ENCODE results near the gene ERGIC3. TPM values are rescaled to one million over a fixed set of nuclear protein-coding genes. Genes with fewer than 3 reads are reported as not detected.
A peak's percentile ranks its signal among the peaks of the same experiment; 100 is the strongest.
"Not testable (repeated sequence)": the region's sequence is repeated elsewhere in the genome, so short reads cannot be mapped to it uniquely, and the experiment has no call there.

Gene ERGIC3
- 244 TPM for polyA plus RNA-seq (2013, experiment 1 of 2; ENCODE audit: insufficient read length)
- polyA plus RNA-seq (2013, experiment 2 of 2; ENCODE audit: insufficient read length): 239 TPM

- peak; percentile 96 for DNase-seq
Observed at GRCh38 chr20:35541783-35542662, at the start of gene ERGIC3. Gene ERGIC3 (plus strand): TSS chr20:35542078. CDS start chr20:35542098, 20 bp downstream.

- DNase-seq: no peak
Observed at GRCh38 chr20:35492352-35492751, 49.5 kb upstream of the ERGIC3 start.

- DNase-seq: no peak
Observed at GRCh38 chr20:35496481-35496880, 45.4 kb upstream of the ERGIC3 start.

GRCh38 chr20:35497320-35497719 is 44.6 kb upstream of the ERGIC3 start:
- DNase-seq: no peak

GRCh38 chr20:35497780-35498189 is 44.1 kb upstream of the ERGIC3 start:
- DNase-seq: no peak

GRCh38 chr20:35499271-35499670 is 42.6 kb upstream of the ERGIC3 start:
- DNase-seq: no peak

- DNase-seq: no peak
Observed at GRCh38 chr20:35502352-35502751, 39.5 kb upstream of the ERGIC3 start.

GRCh38 chr20:35503281-35503680 is 38.6 kb upstream of the ERGIC3 start:
- DNase-seq: no peak

- no peak for DNase-seq
Observed at GRCh38 chr20:35503841-35504561, 37.9 kb upstream of the ERGIC3 start.

- no peak for DNase-seq
Observed at GRCh38 chr20:35504751-35505150, 37.1 kb upstream of the ERGIC3 start.

GRCh38 chr20:35506179-35506578 is 35.7 kb upstream of the ERGIC3 start:
- no peak for DNase-seq

GRCh38 chr20:35506872-35507638 is 34.8 kb upstream of the ERGIC3 start:
- DNase-seq: no peak

GRCh38 chr20:35508493-35509218 is 33.2 kb upstream of the ERGIC3 start:
- DNase-seq: no peak

GRCh38 chr20:35510951-35511735 is 30.7 kb upstream of the ERGIC3 start:
- DNase-seq: peak; percentile 69

GRCh38 chr20:35511814-35512420 is 30.0 kb upstream of the ERGIC3 start:
- peak; percentile 47 for DNase-seq

GRCh38 chr20:35514371-35514932 is 27.4 kb upstream of the ERGIC3 start:
- DNase-seq: no peak

GRCh38 chr20:35515341-35515740 is 26.5 kb upstream of the ERGIC3 start:
- DNase-seq: no peak

- DNase-seq: peak; percentile 63
Observed at GRCh38 chr20:35515949-35516645, 25.8 kb upstream of the ERGIC3 start.

- no peak for DNase-seq
Observed at GRCh38 chr20:35517125-35517524, 24.8 kb upstream of the ERGIC3 start.

GRCh38 chr20:35517767-35518166 is 24.1 kb upstream of the ERGIC3 start:
- not testable (repeated sequence) for DNase-seq

Data from fibroblast of skin of scalp (primary cell).